Activated CD4-positive, alpha-beta memory T cell treated with anti-CD3 and anti-CD28 coated beads for 36 hours (primary cell): ENCODE data around the gene SEC22C. TPM values are rescaled to one million over a fixed set of nuclear protein-coding genes. Genes with fewer than 3 reads are reported as not detected.

ENCODE experiments used
- CTCF ChIA-PET: fragments of 350-600 bp; sonication (Branson Sonifier 250); formaldehyde crosslinking; loops from one replicate; lab custom pipeline; 2021; ENCODE audit warnings: antibody characterized with exemption, inconsistent platforms; lab: Charles Lee
- POLR2A ChIA-PET: fragments of 350-600 bp; sonication (Branson Sonifier 250); formaldehyde crosslinking; loops from one replicate; lab custom pipeline; 2021; ENCODE audit warnings: antibody characterized with exemption; lab: Charles Lee
- DNase-seq: peaks from one replicate; pipeline ENCODE4 v3.0.0-alpha.2; 2020
- H3K27ac Mint-ChIP-seq: one replicate; pipeline ENCODE4 v1.8.0; 2021; ENCODE audit warnings: mixed read lengths
- H3K27me3 Mint-ChIP-seq: one replicate; pipeline ENCODE4 v1.8.0; 2021; ENCODE audit warnings: mixed read lengths
- H3K36me3 Mint-ChIP-seq: one replicate; pipeline ENCODE4 v1.8.0; 2021; ENCODE audit warnings: mixed read lengths
- H3K4me1 Mint-ChIP-seq: one replicate; pipeline ENCODE4 v1.8.0; 2021; ENCODE audit warnings: low read depth, mixed read lengths
- H3K4me3 Mint-ChIP-seq: one replicate; pipeline ENCODE4 v1.8.0; 2021; ENCODE audit warnings: mild to moderate bottlenecking, mixed read lengths
- H3K9me3 Mint-ChIP-seq: one replicate; pipeline ENCODE4 v1.8.0; 2021; ENCODE audit warnings: mixed read lengths
- intact Hi-C: fragments of 100-400 bp; cut with micrococcal nuclease; formaldehyde crosslinking; loops from one replicate; pipeline ENCODE4 v1.15.1; 2023
- total RNA-seq, 2 experiments: library from RNA; stranded (reverse); gene quantifications; one replicate each; pipeline ENCODE4 v1.2.3, GENCODE V29; 2021

Gene SEC22C
- total RNA-seq, 2 experiments from 2014 or later, result 47.0 to 49.2 TPM

- Mint-ChIP-seq H3K27me3 (no peaks in the 10 kb centered on the region), H3K4me1 (peaks cover 25% of the 10 kb centered on the region), H3K9me3 (no peaks in the 10 kb centered on the region), H3K27ac (no peak overlapping the region), H3K4me3 (no peak overlapping the region), H3K36me3 (no peaks in the 10 kb centered on the region)
- CTCF ChIA-PET, result interaction anchor here (0.9 to 6.6 kb wide), 12 partner anchors 11 to 290 kb away, joined by 3 to 76 read pairs (median 6); partner anchors contain the start of gene VIPR1
- intact Hi-C loops, result loop anchor here (5.0 kb wide), 1 partner anchor 290 kb away; no protein-coding TSS in a partner anchor
- DNase-seq, result no peak
- POLR2A ChIA-PET, result interaction anchor here (1.7 kb wide), 1 partner anchor 35 kb away, joined by 5 read pairs; the partner anchor contains the start of gene VIPR1
These were observed 44.4 kb downstream of the SEC22C start for GRCh38 chr3:42537350-42537749.

GRCh38 chr3:42535981-42536784, 45.6 kb downstream of the SEC22C start:
- ChIA-PET POLR2A (interaction anchor here (1.1 to 1.7 kb wide), 2 partner anchors 17 to 34 kb away, joined by 3 to 5 read pairs; partner anchors contain the start of gene VIPR1), CTCF (interaction anchor here (0.6 to 6.6 kb wide), 14 partner anchors 9 to 289 kb away, joined by 3 to 76 read pairs (median 6); partner anchors contain the start of gene VIPR1)
- Mint-ChIP-seq H3K4me3 (no peak overlapping the region), H3K27ac (no peak overlapping the region), H3K4me1 (peaks cover 36% of the 10 kb centered on the region), H3K36me3 (no peaks in the 10 kb centered on the region), H3K9me3 (no peaks in the 10 kb centered on the region), H3K27me3 (no peaks in the 10 kb centered on the region)
- DNase-seq, result peak; percentile 65
- intact Hi-C loops, result loop anchor here (1.0 to 5.0 kb wide), 3 partner anchors 17 to 289 kb away; partner anchors contain the start of gene VIPR1

GRCh38 chr3:42533161-42533897, 48.4 kb downstream of the SEC22C start:
- H3K4me1 Mint-ChIP-seq, result peaks cover 59% of the 10 kb centered on the region
- POLR2A ChIA-PET, result interaction anchor here (1.6 kb wide), 1 partner anchor 31 kb away, joined by 6 read pairs; the partner anchor contains the start of gene VIPR1
- CTCF ChIA-PET, result interaction anchor here (0.7 to 6.6 kb wide), 6 partner anchors 14 to 286 kb away, joined by 3 to 76 read pairs (median 4); partner anchors contain the start of gene VIPR1
- H3K36me3 Mint-ChIP-seq, result peaks cover 4% of the 10 kb centered on the region
- no peaks in the 10 kb centered on the region for H3K27me3 Mint-ChIP-seq
- intact Hi-C loops, result no loop called here
- no peaks in the 10 kb centered on the region for H3K9me3 Mint-ChIP-seq
- DNase-seq, result no peak
- H3K27ac Mint-ChIP-seq, result peak overlapping the region; percentile 10
- H3K4me3 Mint-ChIP-seq, result no peak overlapping the region

- Mint-ChIP-seq H3K4me1 (peaks cover 69% of the 10 kb centered on the region), H3K9me3 (no peaks in the 10 kb centered on the region), H3K36me3 (peaks cover 5% of the 10 kb centered on the region), H3K4me3 (no peak overlapping the region), H3K27me3 (no peaks in the 10 kb centered on the region), H3K27ac (no peak overlapping the region)
- CTCF ChIA-PET, result interaction anchor here (2.0 to 6.6 kb wide), 2 partner anchors 13 to 31 kb away, joined by 5 to 76 read pairs; partner anchors contain the start of gene VIPR1
- POLR2A ChIA-PET, result no interaction called here
- intact Hi-C loops, result no loop called here
- DNase-seq, result no peak
These were observed 49.5 kb downstream of the SEC22C start for GRCh38 chr3:42532229-42532628.

GRCh38 chr3:42531470-42531869, 50.3 kb downstream of the SEC22C start:
- Mint-ChIP-seq H3K9me3 (no peaks in the 10 kb centered on the region), H3K4me3 (no peak overlapping the region), H3K27me3 (no peaks in the 10 kb centered on the region), H3K4me1 (peaks cover 74% of the 10 kb centered on the region), H3K27ac (no peak overlapping the region), H3K36me3 (peaks cover 5% of the 10 kb centered on the region)
- no peak for DNase-seq
- POLR2A ChIA-PET, result no interaction called here
- intact Hi-C loops, result no loop called here
- CTCF ChIA-PET, result no interaction called here

- no peak overlapping the region for H3K4me3 Mint-ChIP-seq
- intact Hi-C loops, result no loop called here
- CTCF ChIA-PET, result interaction anchor here (1.2 kb wide), 1 partner anchor 29 kb away, joined by 3 read pairs; no protein-coding TSS in a partner anchor
These were observed 51.7 kb downstream of the SEC22C start for GRCh38 chr3:42530073-42530472.

GRCh38 chr3:42529468-42529867, 52.3 kb downstream of the SEC22C start:
- Mint-ChIP-seq H3K27me3 (no peaks in the 10 kb centered on the region), H3K4me1 (peaks cover 77% of the 10 kb centered on the region)
- intact Hi-C loops, result no loop called here

More at GRCh38 chr3:42530073-42530472, 51.7 kb downstream of the SEC22C start:
- POLR2A ChIA-PET, result no interaction called here
- Mint-ChIP-seq H3K9me3 (no peaks in the 10 kb centered on the region), H3K4me1 (peaks cover 80% of the 10 kb centered on the region), H3K27me3 (no peaks in the 10 kb centered on the region), H3K27ac (peak overlapping the region; percentile 5), H3K36me3 (peaks cover 5% of the 10 kb centered on the region)
- no peak for DNase-seq

GRCh38 chr3:42527368-42527917, 54.3 kb downstream of the SEC22C start:
- H3K4me3 Mint-ChIP-seq, result no peak overlapping the region
- no peaks in the 10 kb centered on the region for H3K27me3 Mint-ChIP-seq
- DNase-seq, result no peak
- ChIA-PET CTCF (interaction anchor here (1.6 to 2.4 kb wide), 3 partner anchors 9 to 26 kb away, joined by 5 to 14 read pairs (median 10); partner anchors contain the start of gene VIPR1), POLR2A (no interaction called here)
- intact Hi-C loops, result no loop called here
- H3K36me3 Mint-ChIP-seq, result peaks cover 5% of the 10 kb centered on the region
- peak overlapping the region; percentile 71 for H3K27ac Mint-ChIP-seq
- H3K4me1 Mint-ChIP-seq, result peaks cover 63% of the 10 kb centered on the region
- H3K9me3 Mint-ChIP-seq, result no peaks in the 10 kb centered on the region

More at GRCh38 chr3:42529468-42529867, 52.3 kb downstream of the SEC22C start:
- CTCF ChIA-PET, result interaction anchor here (0.9 to 1.2 kb wide), 2 partner anchors 18 to 28 kb away, joined by 3 to 4 read pairs; no protein-coding TSS in a partner anchor
- Mint-ChIP-seq H3K9me3 (no peaks in the 10 kb centered on the region), H3K4me3 (no peak overlapping the region), H3K36me3 (peaks cover 5% of the 10 kb centered on the region), H3K27ac (peak overlapping the region; percentile 5)
- DNase-seq, result no peak
- POLR2A ChIA-PET, result no interaction called here

GRCh38 chr3:42526616-42527367, 55.0 kb downstream of the SEC22C start:
- no peaks in the 10 kb centered on the region for H3K27me3 Mint-ChIP-seq
- intact Hi-C loops, result no loop called here
- peaks cover 5% of the 10 kb centered on the region for H3K36me3 Mint-ChIP-seq
- POLR2A ChIA-PET, result no interaction called here
- CTCF ChIA-PET, result interaction anchor here (1.6 to 2.4 kb wide), 3 partner anchors 10 to 25 kb away, joined by 5 to 14 read pairs (median 10); partner anchors contain the start of gene VIPR1
- no peaks in the 10 kb centered on the region for H3K9me3 Mint-ChIP-seq
- no peak overlapping the region for H3K4me3 Mint-ChIP-seq
- DNase-seq, result peak; percentile 73
- H3K4me1 Mint-ChIP-seq, result peaks cover 56% of the 10 kb centered on the region
- peak overlapping the region; percentile 71 for H3K27ac Mint-ChIP-seq

- Mint-ChIP-seq H3K4me1 (peaks cover 52% of the 10 kb centered on the region), H3K36me3 (peaks cover 5% of the 10 kb centered on the region), H3K27me3 (no peaks in the 10 kb centered on the region), H3K9me3 (no peaks in the 10 kb centered on the region), H3K4me3 (no peak overlapping the region), H3K27ac (peak overlapping the region; percentile 71)
- CTCF ChIA-PET, result interaction anchor here (1.6 to 2.4 kb wide), 3 partner anchors 11 to 24 kb away, joined by 5 to 14 read pairs (median 10); partner anchors contain the start of gene VIPR1
- POLR2A ChIA-PET, result no interaction called here
- intact Hi-C loops, result no loop called here
- DNase-seq, result no peak
These were observed 55.9 kb downstream of the SEC22C start for GRCh38 chr3:42525736-42526345.
